Measurements from ENCODE around the gene BAIAP2L1. TPM values are rescaled to one million over a fixed set of nuclear protein-coding genes. Genes with fewer than 3 reads are reported as not detected.

BAIAP2L1 gene
- total and polyA plus RNA-seq, 2 of the 8 experiments (the other 6 are each of a cell fraction or from before 2014, with no cell fraction given): 19.2 to 42.9 TPM

GRCh38 chr7:98251601-98252424 lies 149.1 kb downstream of the BAIAP2L1 start, which contains the start of gene TECPR1 (continued):
- TF ChIP-seq SP4 (IDR thresholded peaks at IDR 0.05; ENCODE audit: low read length): 0 out of 2 replicates have a peak, but pooled peaks have one; percentile 64
- TF ChIP-seq SIRT6 (IDR thresholded peaks at IDR 0.05; ENCODE audit: low read length): no peak
- TF ChIP-seq JUND (IDR thresholded peaks at IDR 0.05; ENCODE audit: low read length): no peak
- no peak for TF ChIP-seq SUZ12 (IDR thresholded peaks at IDR 0.05; ENCODE audit: low read length)
